Measurements from ENCODE around the gene FOXK1.

DNA sequence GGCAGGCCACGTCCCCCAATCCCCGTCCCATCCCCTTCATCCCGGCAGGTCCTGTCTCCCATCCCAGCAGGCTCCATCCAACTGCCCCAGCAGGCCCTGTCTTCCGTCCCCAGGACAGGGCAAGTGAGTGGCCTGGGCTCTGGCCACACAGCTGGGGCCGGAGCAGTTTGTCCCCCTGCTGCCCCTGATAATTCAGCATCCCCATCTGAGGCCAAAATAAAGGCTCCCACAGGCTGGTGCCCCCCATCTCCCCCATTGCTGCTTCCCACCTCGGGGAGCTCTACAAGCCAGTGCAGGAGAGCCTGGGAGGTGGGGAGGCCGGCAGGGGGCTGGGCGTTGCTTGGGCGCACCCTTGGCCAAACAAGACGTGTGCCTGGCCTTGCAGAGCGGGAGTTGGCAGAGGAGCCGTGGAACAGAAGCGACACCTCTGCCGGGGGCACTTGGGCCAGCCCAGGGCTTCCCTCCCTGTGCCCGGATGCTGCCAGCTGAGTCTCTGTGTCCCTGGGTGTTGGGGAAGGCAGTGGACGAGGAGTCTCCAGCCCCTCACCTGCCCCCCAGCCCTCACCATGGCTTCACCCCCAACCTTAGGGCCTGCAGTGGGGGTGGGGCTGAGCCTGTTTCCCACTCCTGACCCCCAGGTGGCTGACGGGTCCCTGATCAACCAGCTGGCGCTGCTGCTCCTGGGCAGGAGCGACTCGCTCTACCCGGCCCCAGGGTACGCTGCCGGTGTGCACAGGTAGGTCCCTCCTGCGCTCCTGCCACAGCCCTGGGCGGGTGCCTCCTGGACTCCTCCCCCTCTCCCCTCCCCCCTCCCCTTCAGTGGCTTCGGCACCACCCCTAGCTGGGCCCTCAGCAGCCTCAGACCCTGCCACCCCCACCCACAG is 107.3 kb downstream of the FOXK1 start:
- TF ChIP-seq POLR2AphosphoS5 (IDR thresholded peaks at IDR 0.05) (no peak), POLR2A (IDR thresholded peaks at IDR 0.05) (no peak)
- TF ChIP-seq, protein P1, sequence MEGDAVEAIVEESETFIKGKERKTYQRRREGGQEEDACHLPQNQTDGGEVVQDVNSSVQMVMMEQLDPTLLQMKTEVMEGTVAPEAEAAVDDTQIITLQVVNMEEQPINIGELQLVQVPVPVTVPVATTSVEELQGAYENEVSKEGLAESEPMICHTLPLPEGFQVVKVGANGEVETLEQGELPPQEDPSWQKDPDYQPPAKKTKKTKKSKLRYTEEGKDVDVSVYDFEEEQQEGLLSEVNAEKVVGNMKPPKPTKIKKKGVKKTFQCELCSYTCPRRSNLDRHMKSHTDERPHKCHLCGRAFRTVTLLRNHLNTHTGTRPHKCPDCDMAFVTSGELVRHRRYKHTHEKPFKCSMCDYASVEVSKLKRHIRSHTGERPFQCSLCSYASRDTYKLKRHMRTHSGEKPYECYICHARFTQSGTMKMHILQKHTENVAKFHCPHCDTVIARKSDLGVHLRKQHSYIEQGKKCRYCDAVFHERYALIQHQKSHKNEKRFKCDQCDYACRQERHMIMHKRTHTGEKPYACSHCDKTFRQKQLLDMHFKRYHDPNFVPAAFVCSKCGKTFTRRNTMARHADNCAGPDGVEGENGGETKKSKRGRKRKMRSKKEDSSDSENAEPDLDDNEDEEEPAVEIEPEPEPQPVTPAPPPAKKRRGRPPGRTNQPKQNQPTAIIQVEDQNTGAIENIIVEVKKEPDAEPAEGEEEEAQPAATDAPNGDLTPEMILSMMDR (IDR thresholded peaks at IDR 0.05) = no peak

Measured in prostate gland (tissue), 2 donors.